ENCODE data around the gene NSD2. TPM values are rescaled to one million over a fixed set of nuclear protein-coding genes. Genes with fewer than 3 reads are reported as not detected.

The NSD2 gene
- total RNA-seq, 1 donor from 2014 or later, result 45.9 TPM

GRCh38 chr4:1945124-1945895 lies 74.1 kb downstream of the NSD2 start:
- no peak for DNase-seq (ENCODE audit: low spot score)

GRCh38 chr4:1945912-1946311 lies 74.7 kb downstream of the NSD2 start:
- no peak for DNase-seq (ENCODE audit: low spot score)

GRCh38 chr4:1948232-1948631 lies 77.0 kb downstream of the NSD2 start:
- DNase-seq (ENCODE audit: low spot score), result no peak

GRCh38 chr4:1948892-1949436 lies 77.8 kb downstream of the NSD2 start:
- no peak for DNase-seq (ENCODE audit: low spot score)

- no peak for DNase-seq (ENCODE audit: low spot score)
Measured at GRCh38 chr4:1950369-1950768, 79.2 kb downstream of the NSD2 start.

- DNase-seq (ENCODE audit: low spot score), result no peak
Measured at GRCh38 chr4:1952058-1952700, 81.0 kb downstream of the NSD2 start.

- DNase-seq (ENCODE audit: low spot score), result no peak
Measured at GRCh38 chr4:1952719-1953118, 81.5 kb downstream of the NSD2 start.

- DNase-seq (ENCODE audit: low spot score), result no peak
Measured at GRCh38 chr4:1953335-1953734, 82.1 kb downstream of the NSD2 start.

GRCh38 chr4:1956631-1957030 lies 85.4 kb downstream of the NSD2 start:
- no peak for DNase-seq (ENCODE audit: low spot score)

GRCh38 chr4:1958276-1959103 lies 87.3 kb downstream of the NSD2 start:
- no peak for DNase-seq (ENCODE audit: low spot score)

GRCh38 chr4:1959104-1959384 lies 87.9 kb downstream of the NSD2 start:
- no peak for DNase-seq (ENCODE audit: low spot score)

GRCh38 chr4:1960170-1960825 lies 89.1 kb downstream of the NSD2 start:
- no peak for DNase-seq (ENCODE audit: low spot score)

GRCh38 chr4:1961038-1961437 lies 89.8 kb downstream of the NSD2 start:
- no peak for DNase-seq (ENCODE audit: low spot score)

GRCh38 chr4:1961563-1961962 lies 90.4 kb downstream of the NSD2 start:
- DNase-seq (ENCODE audit: low spot score), result no peak

GRCh38 chr4:1962980-1963379 lies 91.8 kb downstream of the NSD2 start:
- DNase-seq (ENCODE audit: low spot score), result no peak

GRCh38 chr4:1964443-1964842 lies 93.2 kb downstream of the NSD2 start:
- no peak for DNase-seq (ENCODE audit: low spot score)

- no peak for DNase-seq (ENCODE audit: low spot score)
Measured at GRCh38 chr4:1964971-1965370, 93.8 kb downstream of the NSD2 start.

GRCh38 chr4:1967512-1968149 lies 96.4 kb downstream of the NSD2 start:
- no peak for DNase-seq (ENCODE audit: low spot score)

- DNase-seq (ENCODE audit: low spot score), result no peak
Measured at GRCh38 chr4:1968686-1969295, 97.6 kb downstream of the NSD2 start.

- DNase-seq (ENCODE audit: low spot score), result no peak
Measured at GRCh38 chr4:1969928-1970723, 98.9 kb downstream of the NSD2 start.

Measured in mucosa of gallbladder (tissue), 1 donor.